NCI-H2227 (cell line): ENCODE measurements around the gene TMC3.

Experiments used
- DNase-seq: peaks from one replicate; lab custom pipeline; 2025; ENCODE audit not compliant: unreplicated experiment; lab: John Stamatoyannopoulos, UW

TMC3 gene

DNA sequence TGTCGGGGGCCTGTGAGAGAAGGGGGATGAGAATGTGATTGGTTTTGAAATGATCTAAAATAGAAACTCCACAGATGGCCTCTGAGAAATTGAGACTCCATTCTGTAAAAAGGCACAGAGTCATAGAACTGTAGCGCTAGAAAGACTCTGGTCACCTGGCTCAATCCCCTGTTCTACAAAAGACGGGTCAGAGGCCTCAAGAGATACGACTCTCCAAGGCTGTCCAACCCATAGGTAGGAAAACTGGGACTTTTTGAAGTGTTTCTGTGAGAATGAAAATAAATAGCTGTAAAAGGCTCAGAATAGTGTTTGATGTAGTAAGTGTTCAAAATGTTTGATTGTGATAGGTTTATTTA, 11.7 kb upstream of the TMC3 start:
- no peak for DNase-seq

GRCh38 chr15:81384891-81385720, 11.1 kb upstream of the TMC3 start:
- no peak for DNase-seq

DNA sequence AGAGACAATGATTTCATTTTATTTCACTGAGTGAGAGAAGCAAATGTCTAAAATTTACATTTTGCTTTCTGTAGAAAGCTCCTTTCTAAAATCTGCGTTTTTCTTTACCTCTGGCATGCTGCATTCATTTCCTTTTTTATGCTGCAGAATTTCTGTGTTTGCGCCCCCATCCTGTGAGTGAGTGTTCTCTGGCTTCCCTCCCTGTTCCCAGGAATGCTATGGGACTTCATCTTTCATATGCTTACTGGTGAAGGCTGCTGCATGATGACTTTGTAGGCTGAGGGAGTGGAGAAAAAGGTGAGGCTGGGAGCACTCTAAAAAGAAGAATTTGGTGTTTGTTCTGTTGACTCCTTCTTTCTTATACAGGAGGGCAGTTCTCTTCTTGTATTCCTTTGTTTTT, 7.7 kb upstream of the TMC3 start:
- DNase-seq = no peak

GRCh38 chr15:81380668-81381067, 6.7 kb upstream of the TMC3 start:
- no peak for DNase-seq

DNA sequence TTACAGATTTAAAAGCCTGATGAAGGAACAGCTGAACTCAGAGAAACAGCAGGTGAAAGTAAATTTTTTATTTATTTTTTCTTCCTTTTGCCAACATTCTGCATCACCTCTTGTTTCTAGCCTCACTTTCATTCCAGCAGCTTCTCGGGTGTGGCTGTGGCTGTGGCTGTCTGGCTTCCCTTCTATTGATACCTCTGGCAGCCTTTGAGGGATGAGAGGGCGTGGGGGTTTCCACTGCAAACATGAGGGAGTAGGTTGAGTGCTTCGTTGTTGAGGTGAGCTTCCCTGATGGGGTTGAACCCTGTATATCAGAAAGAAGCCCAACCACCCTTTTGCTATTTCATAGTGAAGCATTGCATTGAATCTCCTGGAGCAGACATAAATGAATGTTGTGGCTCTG, 6.2 kb upstream of the TMC3 start:
- DNase-seq = no peak

DNA sequence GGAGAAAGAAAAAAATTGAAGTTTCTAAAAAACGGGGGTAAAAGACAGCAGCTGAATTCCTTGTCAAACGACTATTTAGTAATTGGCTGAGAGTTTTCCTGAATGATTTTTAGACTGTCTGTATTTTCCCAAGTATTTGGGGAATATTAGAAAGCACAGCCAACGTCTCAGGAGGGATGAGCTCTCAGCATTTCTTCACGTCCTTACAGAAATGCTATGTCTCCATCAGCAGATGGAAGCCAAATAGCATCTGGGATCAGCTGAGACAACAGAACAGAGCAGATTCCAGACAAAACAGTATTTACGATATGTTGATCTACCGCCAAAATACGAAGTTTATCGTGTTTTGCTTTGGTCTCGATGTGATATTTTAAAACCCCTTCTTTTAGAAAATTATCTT, 5.3 kb upstream of the TMC3 start:
- no peak for DNase-seq

GRCh38 chr15:81378443-81378842, 4.4 kb upstream of the TMC3 start:
- DNase-seq = no peak

DNA sequence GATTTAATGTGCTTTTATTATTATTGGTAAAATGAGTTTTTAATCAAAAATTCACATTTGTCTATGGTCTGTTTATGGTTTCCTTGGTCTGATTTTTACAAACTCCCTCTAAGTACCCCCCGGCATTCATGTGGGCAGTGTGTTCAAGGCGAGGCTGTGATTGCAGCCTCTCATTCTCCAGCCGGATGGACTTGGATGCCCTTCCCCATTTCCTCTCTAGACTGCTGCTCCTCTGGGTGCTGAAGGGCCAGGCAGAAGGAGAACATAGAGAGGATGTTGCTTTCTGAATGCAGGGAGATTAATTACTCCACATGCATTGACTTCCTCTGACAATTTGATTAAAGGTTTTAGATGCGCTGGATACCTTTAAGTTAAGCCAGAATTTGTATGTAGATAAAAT, 3.9 kb upstream of the TMC3 start:
- no peak for DNase-seq

DNA sequence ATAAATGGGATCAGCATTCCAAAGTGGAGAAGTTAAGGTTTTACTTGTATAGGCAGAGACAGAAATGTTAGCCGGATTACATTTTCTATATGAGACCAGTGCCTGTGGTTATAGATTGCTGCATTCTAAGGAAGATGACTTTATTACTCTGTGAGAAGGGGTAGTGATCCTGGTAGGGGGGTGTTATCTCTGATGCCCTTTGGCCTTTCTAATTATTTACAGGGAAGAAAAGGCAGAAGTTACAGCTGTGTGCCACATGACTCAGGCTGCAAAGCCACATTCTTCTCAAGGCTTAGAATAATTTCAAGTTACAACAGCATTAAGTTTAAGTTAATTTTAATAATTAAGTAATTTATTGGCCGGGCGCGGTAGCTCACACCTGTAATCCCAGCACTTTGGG, 2.2 kb upstream of the TMC3 start:
- no peak for DNase-seq

DNA sequence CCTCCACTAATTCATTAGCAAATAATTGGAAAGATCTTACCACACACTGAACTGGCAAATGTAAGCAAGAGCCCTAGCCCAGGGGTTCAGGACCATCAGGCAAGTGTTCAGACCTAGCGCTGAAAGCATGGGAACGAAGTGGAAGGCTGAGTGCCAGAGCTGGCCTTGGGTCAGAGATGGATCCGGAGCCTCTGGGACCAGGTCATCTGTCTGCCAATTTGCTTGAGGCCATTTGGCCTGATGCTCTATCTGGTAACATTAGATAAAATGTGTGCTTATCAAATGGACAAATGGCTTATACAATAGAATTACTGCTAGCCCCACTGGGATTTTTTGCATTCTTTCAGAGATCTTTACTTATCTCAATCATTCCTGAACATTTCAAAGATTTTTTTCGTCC, 1.4 kb upstream of the TMC3 start:
- no peak for DNase-seq

GRCh38 chr15:81373176-81373575, 837 bp downstream of the TMC3 start:
- DNase-seq = no peak

DNA sequence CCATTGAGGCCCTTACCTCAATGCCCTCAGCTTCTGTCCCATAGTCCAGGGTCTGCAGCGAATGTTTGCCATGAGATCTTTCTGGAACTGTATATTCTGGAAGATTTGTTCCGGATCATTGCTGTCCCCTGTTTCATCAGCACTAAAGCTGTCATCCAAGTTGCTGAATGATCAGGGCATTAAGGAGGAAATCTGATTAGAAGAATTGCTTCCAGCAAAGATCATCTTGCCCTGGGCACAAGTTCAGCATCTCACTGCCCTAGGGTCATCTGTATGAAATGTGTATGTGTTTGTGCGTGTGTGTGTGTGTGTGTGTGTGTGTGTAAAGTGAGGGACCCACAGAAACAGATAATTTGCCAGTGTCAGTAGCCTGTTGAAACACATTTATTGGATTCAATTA, 1.4 kb downstream of the TMC3 start:
- DNase-seq = no peak

DNA sequence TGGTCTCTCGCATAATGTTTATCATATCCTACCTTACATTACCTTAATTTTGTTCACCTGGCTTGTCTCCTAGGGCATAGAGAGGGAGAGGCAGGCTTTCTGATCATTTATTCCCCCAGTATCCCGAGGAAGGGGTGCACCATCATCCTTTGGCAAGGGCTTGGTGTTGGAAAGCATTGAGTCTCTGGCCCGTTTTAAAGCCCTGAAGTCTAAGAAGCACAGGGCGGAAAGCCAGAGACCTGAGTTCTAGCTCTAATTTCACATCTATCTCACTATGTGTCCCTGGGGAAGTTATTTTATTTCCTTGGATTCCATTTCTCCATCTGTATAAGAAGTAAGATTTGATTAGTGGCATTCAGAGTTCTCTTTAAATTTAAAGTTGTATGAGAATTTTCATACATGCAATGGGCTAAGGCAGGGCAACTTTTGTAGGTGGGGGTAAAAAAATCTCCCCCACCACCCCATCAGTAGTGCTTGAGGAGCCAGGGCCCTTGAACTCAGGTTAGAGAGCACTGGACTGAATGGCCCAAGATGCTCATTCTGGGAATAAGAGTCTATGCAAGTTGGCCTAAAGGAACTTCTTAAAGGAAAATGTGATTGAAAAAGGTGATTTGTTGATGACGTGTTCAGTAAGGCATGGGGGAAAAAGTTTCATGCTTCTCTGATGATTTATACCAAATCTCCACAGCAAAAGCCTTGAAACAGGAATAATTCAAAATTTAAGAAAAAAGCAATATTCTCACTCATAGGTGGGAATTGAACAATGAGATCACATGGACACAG, 10.1 kb downstream of the TMC3 start:
- DNase-seq = no peak

DNA sequence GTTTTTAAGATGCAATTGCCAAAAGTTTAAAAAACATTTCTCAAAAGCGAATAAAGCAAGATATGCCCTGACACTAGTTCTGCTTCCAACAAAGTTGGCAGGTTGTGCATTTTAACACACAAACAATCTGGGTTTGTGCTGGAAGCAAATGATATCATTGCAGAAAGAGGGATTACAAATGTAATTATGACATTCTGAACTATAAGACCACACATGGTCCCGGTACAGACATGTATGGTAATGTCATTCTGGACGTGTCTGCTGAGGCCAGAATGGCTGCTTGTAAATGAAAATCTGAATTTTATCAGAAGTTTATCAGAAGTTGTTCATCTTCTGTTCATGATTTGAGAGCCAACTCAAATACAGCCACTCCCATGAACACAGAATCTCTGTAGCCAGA, 10.7 kb downstream of the TMC3 start:
- DNase-seq = no peak

DNA sequence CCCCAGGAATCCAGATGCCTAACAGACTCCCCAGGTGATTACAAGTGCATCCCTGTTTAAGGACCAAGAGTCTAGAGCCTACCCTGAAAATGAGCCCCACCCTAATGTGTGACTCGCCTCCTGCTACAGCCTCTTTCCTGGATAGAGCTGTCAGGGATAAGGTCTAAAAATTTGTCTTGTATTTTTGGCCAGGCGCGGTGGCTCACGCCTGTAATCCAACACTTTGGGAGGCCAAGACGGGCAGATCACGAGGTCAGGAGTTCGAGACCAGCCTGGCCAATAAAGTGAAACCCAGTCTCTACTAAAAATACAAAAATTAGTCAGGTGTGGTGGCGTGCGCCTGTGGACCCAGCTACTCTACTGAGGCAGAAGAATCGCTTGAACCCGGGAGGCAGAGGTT, 11.2 kb downstream of the TMC3 start:
- no peak for DNase-seq

DNA sequence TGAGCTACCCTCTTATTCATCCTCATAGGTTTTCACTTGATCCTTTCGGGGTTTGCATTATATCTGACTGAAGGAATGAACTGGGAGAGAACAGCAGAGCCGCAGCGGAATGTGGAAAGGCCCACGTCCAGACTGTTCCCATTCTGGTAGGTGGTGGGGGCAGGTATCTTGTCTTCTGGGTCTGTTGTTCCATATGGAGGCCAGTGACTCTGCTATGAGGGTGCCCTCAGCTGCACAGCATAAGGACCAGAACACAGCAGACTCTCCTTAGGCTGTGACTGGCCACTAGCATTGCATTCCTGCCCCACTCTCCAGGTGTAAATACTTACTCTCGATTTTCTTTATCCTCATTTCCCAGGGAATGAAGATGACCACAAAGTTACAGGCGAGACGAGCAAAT, 12.1 kb downstream of the TMC3 start:
- DNase-seq = no peak

DNA sequence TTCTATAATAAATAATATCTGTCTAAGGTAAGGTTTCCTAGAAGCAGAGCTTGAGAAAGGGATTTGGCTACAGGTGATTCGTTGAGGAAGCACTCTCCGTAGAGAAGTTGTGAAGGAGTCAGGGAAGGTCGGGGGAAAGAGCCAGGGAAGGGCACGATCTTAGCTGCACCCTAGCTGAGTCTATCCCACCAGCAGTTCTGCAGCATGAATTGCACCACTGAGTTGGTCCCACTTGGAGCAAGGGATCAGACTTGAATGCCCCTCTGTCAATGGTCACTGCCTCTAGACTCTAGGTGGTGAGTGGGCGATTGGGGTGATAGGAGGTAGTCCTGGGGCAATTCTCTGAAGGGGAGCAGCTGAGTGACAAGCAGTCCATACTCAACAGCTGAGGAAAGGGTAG, 13.5 kb downstream of the TMC3 start:
- no peak for DNase-seq

- no peak for DNase-seq
Measured at GRCh38 chr15:81358248-81358647, 15.8 kb downstream of the TMC3 start.

DNA sequence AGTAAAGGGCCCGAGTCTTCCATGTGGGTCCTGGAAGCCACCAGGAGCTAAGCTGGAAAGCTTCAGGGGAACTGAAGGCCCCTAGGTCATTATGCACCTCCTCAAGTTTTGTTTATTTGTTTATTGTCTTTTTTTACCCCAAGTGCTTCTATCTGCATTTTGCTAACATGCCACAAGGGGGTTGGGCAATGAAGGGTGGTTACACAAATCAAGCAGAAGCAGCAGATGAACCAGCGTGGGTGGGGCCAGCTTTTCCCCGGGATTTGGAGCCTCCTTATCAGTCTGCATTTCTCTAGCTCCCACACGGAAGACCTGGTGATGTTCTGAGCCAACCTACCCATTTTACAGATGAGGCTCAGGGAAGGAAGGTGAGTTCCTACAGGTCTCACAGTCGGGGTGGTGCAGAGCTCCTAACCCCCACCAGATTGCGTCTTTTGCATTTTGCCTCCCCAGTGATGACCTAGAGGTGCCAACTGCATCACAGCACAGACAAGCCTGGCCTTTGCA, 16.8 kb downstream of the TMC3 start:
- DNase-seq = no peak

- no peak for DNase-seq
Measured at GRCh38 chr15:81356252-81356651, 17.8 kb downstream of the TMC3 start.

- no peak for DNase-seq
Measured at GRCh38 chr15:81351651-81352050, 22.4 kb downstream of the TMC3 start.

GRCh38 chr15:81349271-81349670, 24.7 kb downstream of the TMC3 start:
- DNase-seq = no peak
